Middle frontal gyrus (tissue), 1 donor: Measurements from ENCODE around the gene YBX1.
"Not testable (repeated sequence)": the region's sequence is repeated elsewhere in the genome, so short reads cannot be mapped to it uniquely, and the experiment has no call there.

Experiments
- DNase-seq: peaks from one replicate; pipeline ENCODE4 v3.0.0-alpha.2; 2015; ENCODE audit warnings: low spot score; ENCODE audit errors: extremely low spot score

YBX1 gene

GRCh38 chr1:42748021-42748420 lies 65.8 kb downstream of the YBX1 start:
- no peak for DNase-seq

GRCh38 chr1:42748461-42749410 lies 66.5 kb downstream of the YBX1 start:
- DNase-seq = no peak

- no peak for DNase-seq
These were observed 67.8 kb downstream of the YBX1 start for GRCh38 chr1:42750041-42750440.

GRCh38 chr1:42751511-42752070 lies 69.4 kb downstream of the YBX1 start:
- not testable (repeated sequence) for DNase-seq

GRCh38 chr1:42752284-42752683 lies 70.1 kb downstream of the YBX1 start:
- DNase-seq = no peak

GRCh38 chr1:42753070-42753469 lies 70.9 kb downstream of the YBX1 start:
- no peak for DNase-seq
